Stimulated activated CD8-positive, alpha-beta memory T cell treated with anti-CD3 and anti-CD28 coated beads, Interleukin-2, amount 100 ng/mL, for 48 hours (primary cell): ENCODE results near the gene CDC37.
A peak's percentile ranks its signal among the peaks of the same experiment; 100 is the strongest.

Experiments used
- DNase-seq, 2 donors: peaks; one replicate each; pipeline ENCODE4 v3.0.0-alpha.2; 2020; ENCODE audit warnings: low read depth in 2 of 2

CDC37 gene

GRCh38 chr19:10353793-10354391, 49.5 kb downstream of the CDC37 start:
- DNase-seq: peak; percentile 47 to 60

DNA sequence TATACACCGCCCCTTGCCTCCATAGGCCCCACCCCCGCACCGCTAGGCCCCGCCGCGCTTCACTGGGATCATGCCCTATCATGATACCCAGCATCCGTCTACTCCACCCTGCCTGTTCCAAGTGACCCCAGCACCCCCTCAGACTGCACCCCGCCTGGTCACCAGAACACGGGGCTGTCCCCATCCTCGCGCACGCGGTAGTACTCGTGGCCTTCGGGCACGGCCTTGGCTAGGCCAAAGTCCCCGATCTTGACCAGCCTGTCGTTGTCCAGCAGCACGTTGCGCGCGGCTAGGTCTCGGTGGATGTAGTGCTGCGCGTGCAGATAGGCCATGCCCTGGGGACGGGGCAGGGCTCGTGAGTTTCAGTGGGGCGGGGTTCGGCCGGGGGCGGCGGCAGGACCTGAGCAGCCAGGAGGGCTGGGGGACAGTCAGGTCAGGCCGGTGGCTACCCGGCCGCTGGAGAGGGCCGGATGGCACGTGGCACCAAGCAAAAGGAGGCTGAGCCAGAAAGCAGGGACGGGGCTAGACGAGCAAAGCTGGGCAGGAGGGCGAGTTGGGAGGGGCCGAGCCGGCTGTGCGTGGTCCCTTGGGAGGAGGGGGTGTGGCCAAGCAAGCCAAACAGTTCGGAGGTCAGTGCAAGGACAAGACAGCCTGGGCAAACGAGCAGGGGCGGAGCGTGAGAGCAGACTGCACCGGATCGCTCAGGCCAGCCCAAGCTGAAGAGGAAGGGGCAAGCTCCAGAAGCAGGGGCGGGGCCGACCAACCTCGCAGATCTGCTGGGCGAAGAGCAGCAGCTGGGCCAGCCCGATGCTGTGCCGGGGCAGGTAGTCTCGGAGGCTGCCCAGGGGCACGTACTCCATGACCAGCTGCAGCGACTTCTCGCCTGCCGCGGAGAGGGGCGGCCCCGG, 50.3 kb downstream of the CDC37 start:
- DNase-seq: no peak

DNA sequence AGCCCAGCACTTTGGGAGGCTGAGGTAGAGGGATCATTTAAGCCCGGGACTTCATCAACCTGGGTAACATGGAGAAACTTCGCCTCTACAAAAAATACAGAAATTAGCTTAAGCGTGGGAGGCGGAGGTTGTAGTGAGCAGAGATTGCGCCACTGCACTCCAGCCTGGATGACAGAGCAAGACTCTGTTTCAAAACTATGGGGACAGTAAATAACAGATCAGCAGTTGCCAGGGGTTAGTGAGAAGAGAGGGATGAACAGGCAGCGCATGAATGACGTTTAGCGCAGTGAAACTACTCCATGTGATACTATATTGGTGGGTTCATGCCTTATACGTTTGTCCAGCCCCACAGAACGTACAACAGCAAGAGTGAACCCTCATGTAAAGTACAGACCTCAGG, 56.8 kb downstream of the CDC37 start:
- no peak for DNase-seq

DNA sequence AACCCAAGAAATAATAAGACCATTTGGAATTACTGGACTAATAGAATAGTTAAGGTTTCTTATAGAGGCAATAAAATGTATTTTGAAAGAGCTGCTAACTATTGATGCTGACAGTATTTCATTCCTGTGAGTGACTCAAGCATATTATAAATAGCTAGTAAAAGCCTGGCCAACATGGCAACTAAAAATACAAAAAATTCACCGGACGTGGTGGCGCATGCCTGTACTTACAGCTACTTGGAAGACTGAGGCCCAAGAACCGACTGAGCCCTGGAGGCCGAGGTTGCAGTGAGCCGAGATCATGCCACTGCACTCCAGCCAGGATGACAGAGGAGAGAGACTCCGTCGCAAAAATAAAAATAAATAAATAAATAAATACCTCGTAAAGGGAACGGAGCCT, 58.6 kb downstream of the CDC37 start:
- DNase-seq: no peak

DNA sequence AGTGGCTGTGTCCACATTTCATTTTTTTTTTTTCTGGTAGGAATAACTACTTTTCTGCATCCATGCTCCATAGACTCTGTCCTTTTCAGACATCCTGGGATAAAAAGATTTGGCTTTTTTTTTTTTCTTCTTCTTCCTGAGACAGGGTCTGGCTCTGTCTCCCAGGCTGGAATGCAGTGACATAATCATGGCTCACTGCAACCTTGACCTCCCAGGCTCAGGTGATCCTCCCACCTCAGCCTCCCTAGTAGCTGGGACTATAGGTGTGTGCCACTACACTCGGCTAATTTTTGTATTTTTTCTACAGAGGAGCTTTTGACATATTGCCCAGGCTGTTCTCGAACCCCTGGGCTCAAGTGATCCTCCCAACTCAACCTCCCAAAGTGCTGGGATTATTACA, 59.8 kb downstream of the CDC37 start:
- DNase-seq: no peak
